Fibroblast of lung (primary cell): ENCODE measurements around the gene ZNF532.

Experiments
- CTCF ChIP-seq, 2 donors: IDR thresholded peaks in 1 of 2; conservative IDR thresholded peaks in 1 of 2; 1 replicate in 1 of 2; 2 replicates in 1 of 2; pipeline ENCODE4 v1.5.1; 2011 to 2012; ENCODE audit warnings: low read length in 2 of 2, control low read depth in 1 of 2, inconsistent platforms in 1 of 2, low read depth in 1 of 2, mild to moderate bottlenecking in 1 of 2
- EZH2 ChIP-seq: IDR thresholded peaks from 2 replicates; pipeline ENCODE4 v1.5.1; 2012; ENCODE audit warnings: low read length, control low read depth, mild to moderate bottlenecking; ENCODE audit errors: missing control alignments

- no peak for TF ChIP-seq EZH2
- no peak for TF ChIP-seq CTCF (conservative IDR thresholded peaks at IDR 0.05 in 1 of 2, IDR thresholded peaks at IDR 0.05 in 1 of 2; ENCODE audit: low read depth in 1 of 2, low read length in 2 of 2)
Measured at GRCh38 chr18:58886431-58886830, 21.8 kb downstream of the ZNF532 start.
